ENCODE results near the gene STK11. TPM values are rescaled to one million over a fixed set of nuclear protein-coding genes. Genes with fewer than 3 reads are reported as not detected.

STK11 gene
- total and polyA plus RNA-seq, 2 donors, result 42.5 to 60.2 TPM

DNA sequence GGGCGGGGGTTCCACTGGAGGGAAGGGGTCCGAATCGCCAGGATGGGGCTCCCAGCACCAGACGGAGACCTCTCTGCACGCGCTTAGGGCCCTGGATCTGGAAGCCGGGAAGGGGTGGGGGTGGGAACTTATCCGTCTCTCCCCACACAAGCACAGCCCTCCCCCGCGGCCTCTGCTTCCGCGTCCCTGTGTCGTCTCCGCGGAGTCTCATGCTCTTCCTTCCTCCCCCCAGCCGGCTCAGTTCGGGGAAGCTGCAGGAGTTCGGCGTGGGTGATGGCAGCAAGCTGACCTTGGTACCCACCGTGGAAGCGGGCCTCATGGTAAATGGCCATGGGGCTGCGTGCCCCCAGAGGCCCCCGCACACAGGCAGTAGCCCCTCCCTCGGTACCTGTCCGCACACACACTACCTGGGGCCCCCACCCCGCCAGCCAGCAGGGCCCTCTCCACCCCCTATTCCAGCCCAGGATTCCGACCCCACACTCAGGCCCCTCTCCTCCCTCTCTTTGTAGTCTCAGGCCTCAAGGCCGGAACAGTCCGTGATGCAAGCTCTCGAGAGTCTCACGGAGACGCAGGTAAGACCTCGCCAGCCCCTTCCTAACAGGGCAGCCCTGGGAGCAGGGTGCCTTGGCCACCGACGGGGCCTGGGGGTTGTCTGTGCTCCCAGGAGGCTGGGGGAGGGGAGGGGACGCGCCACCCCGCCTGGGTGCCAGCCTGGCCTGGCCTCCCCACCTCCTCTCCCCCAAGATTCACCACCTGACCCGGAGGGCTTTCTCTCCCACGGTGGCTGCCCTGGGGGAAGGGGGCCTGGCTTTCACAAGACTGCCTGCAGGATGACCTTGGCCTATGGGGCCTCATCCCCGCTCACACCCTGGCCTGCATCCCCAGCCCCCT, 46.0 kb downstream of the STK11 start:
- H3K4me3 ChIP-seq (ENCODE audit: low read length in 2 of 2), result peak overlapping the region; percentile 89 to 99
- H3K4me1 ChIP-seq (ENCODE audit: control insufficient read depth in 2 of 2, insufficient read depth in 2 of 2, low read length in 2 of 2), result peaks cover 14 to 38% of the 10 kb centered on the region in 2 donors
- DNase-seq (ENCODE audit: low read depth in 6 of 9, low spot score in 9 of 9), result peak in 4 of 9 donors; percentile 75 to 89 (median 77)
- H3K27me3 ChIP-seq (ENCODE audit: control insufficient read depth in 2 of 2, insufficient read depth in 1 of 2, low read length in 1 of 2), result peaks cover 0 to 5% of the 10 kb centered on the region in 2 donors
- WGBS, result 2% methylated on average over 41 of the region's 41 CpGs
- H3K27ac ChIP-seq (ENCODE audit: low read depth in 1 of 2, low read length in 1 of 2), result peak overlapping the region; percentile 92 to 97
- H3K9me3 ChIP-seq (ENCODE audit: control insufficient read depth in 2 of 2, insufficient read depth in 1 of 2, low read length in 1 of 2), result peaks cover 0 to 7% of the 10 kb centered on the region in 2 donors
- peaks cover 34 to 42% of the 10 kb centered on the region in 2 donors for H3K36me3 ChIP-seq (ENCODE audit: control insufficient read depth in 2 of 2, insufficient read depth in 2 of 2, low read length in 1 of 2)

DNA sequence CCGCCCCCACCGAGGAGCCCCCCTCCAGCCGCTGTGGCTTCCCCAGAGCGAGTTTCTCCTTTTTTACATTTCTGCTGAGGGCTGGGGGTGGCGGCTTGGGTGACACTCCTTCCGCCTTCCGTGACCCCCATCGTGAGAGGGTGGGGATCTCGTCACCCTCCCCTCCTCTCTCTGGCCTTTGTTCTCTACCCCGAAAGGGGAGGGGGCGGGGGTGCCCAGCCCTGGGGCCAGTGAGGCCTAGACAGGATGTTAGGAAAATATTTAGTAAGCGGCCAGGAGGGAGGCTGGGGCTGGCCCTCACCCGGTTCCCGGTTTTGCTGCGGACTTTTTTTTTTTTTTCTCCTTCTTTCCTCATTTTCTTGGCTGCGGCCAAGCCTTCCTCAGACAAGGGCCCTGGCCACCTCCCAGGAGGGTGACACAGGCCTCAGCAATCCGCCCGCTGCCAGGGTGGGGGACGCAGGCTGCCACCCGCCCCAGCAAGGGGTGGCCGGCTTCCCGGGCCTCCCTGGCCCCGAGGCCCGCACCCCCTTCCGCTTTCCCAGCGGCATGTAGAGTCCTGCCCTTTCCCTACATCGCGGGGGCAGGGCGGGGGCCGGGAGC, 46.7 kb downstream of the STK11 start:
- peak in 3 of 9 donors; percentile 69 to 85 (median 73) for DNase-seq (ENCODE audit: low read depth in 6 of 9, low spot score in 9 of 9)
- peaks cover 14 to 38% of the 10 kb centered on the region in 2 donors for H3K4me1 ChIP-seq (ENCODE audit: control insufficient read depth in 2 of 2, insufficient read depth in 2 of 2, low read length in 2 of 2)
- 2% methylated on average over 30 of the region's 30 CpGs for WGBS

DNA sequence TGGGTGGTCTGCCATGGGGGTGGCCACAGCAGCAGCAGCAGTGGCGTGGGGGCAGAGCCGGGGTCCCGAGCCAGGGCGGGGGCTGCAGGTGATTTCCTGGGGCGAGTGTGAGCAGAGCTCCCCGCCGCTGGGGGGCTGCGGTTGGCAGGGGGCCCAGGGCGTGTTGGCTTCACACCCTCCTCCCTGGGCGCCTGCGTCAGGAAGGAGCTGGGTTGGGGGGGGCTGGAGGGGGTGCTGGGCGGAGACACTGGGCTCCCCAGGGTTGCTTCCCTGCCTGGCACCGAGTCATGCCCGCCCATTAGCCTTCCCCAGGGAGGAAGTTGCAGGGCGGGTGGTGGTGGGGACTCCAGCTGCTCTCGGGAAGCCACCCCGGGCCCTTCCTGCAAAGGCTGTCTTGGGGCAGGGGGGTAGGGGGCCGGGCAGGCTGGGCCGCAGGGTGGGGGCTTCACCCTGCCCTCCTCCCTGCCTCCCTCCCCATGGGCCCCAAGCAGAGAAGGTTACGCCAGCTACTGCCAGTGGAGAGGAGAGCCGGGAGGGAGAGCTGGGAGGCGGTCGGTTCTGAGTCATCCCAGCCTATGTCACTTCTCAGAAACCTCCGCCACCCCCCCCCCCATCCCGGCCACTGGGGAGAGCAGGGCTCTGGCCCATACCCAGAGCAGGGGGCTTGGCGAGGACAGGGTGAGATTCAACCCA, 47.4 kb downstream of the STK11 start:
- Histone ChIP-seq H3K9me3 (ENCODE audit: control insufficient read depth in 2 of 2, insufficient read depth in 1 of 2, low read length in 1 of 2) (peaks cover 0 to 9% of the 10 kb centered on the region in 2 donors), H3K27me3 (ENCODE audit: control insufficient read depth in 2 of 2, insufficient read depth in 1 of 2, low read length in 1 of 2) (peaks cover 0 to 5% of the 10 kb centered on the region in 2 donors), H3K36me3 (ENCODE audit: control insufficient read depth in 2 of 2, insufficient read depth in 2 of 2, low read length in 1 of 2) (peaks cover 47 to 56% of the 10 kb centered on the region in 2 donors), H3K27ac (ENCODE audit: low read depth in 1 of 2, low read length in 1 of 2) (peak overlapping the region; percentile 92 to 97), H3K4me3 (ENCODE audit: low read length in 2 of 2) (peak overlapping the region; percentile 89 to 99), H3K4me1 (ENCODE audit: control insufficient read depth in 2 of 2, insufficient read depth in 2 of 2, low read length in 2 of 2) (peaks cover 14 to 41% of the 10 kb centered on the region in 2 donors)
- peak in 5 of 9 donors; percentile 76 to 91 (median 77) for DNase-seq (ENCODE audit: low read depth in 6 of 9, low spot score in 9 of 9)
- 2% methylated on average over 26 of the region's 26 CpGs for WGBS

More for the DNA sequence above, 46.7 kb downstream of the STK11 start:
- Histone ChIP-seq H3K4me3 (ENCODE audit: low read length in 2 of 2) (peak overlapping the region; percentile 89 to 99), H3K9me3 (ENCODE audit: control insufficient read depth in 2 of 2, insufficient read depth in 1 of 2, low read length in 1 of 2) (peaks cover 0 to 9% of the 10 kb centered on the region in 2 donors), H3K27ac (ENCODE audit: low read depth in 1 of 2, low read length in 1 of 2) (peak overlapping the region; percentile 92 to 97), H3K27me3 (ENCODE audit: control insufficient read depth in 2 of 2, insufficient read depth in 1 of 2, low read length in 1 of 2) (peaks cover 0 to 5% of the 10 kb centered on the region in 2 donors), H3K36me3 (ENCODE audit: control insufficient read depth in 2 of 2, insufficient read depth in 2 of 2, low read length in 1 of 2) (peaks cover 41 to 50% of the 10 kb centered on the region in 2 donors)

DNA sequence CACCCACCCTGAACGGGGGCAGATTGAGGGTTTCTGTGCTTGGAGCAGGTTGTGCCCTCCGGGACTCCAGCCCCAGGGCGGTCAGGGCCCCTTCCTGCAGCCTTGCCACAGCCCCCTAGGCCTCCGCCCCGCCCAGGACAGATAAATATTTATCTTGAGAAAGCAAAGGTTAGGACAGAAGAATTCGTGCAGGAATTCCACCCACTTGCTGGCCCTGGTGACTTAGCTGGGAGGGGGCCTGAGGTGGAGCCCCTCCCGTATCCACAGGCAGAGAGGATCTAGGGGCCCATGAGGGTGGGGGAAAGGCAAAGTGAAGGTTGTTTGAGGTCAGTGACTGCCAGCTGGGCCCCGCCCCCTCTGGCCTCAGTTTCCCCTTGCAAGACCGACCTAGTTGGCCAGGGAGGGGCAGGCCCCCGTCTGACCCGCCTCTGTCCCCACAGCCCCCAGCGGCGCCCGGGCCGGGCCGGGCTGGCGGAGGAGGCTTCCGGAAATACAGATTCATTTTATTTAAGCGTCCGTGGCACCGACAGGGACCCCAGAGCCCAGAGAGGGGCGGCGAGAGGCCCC, 48.0 kb downstream of the STK11 start:
- peaks cover 14 to 41% of the 10 kb centered on the region in 2 donors for H3K4me1 ChIP-seq (ENCODE audit: control insufficient read depth in 2 of 2, insufficient read depth in 2 of 2, low read length in 2 of 2)
- WGBS, result 62% methylated on average over 23 of the region's 23 CpGs
- H3K27ac ChIP-seq (ENCODE audit: low read depth in 1 of 2, low read length in 1 of 2), result peak overlapping the region; percentile 92 to 97
- H3K27me3 ChIP-seq (ENCODE audit: control insufficient read depth in 2 of 2, insufficient read depth in 1 of 2, low read length in 1 of 2), result peaks cover 0 to under 1% of the 10 kb centered on the region in 2 donors
- peak overlapping the region; percentile 89 to 99 for H3K4me3 ChIP-seq (ENCODE audit: low read length in 2 of 2)
- H3K9me3 ChIP-seq (ENCODE audit: control insufficient read depth in 2 of 2, insufficient read depth in 1 of 2, low read length in 1 of 2), result peaks cover 0 to 9% of the 10 kb centered on the region in 2 donors
- peaks cover 49 to 60% of the 10 kb centered on the region in 2 donors for H3K36me3 ChIP-seq (ENCODE audit: control insufficient read depth in 2 of 2, insufficient read depth in 2 of 2, low read length in 1 of 2)
- no peak for DNase-seq (ENCODE audit: low read depth in 6 of 9, low spot score in 9 of 9)

DNA sequence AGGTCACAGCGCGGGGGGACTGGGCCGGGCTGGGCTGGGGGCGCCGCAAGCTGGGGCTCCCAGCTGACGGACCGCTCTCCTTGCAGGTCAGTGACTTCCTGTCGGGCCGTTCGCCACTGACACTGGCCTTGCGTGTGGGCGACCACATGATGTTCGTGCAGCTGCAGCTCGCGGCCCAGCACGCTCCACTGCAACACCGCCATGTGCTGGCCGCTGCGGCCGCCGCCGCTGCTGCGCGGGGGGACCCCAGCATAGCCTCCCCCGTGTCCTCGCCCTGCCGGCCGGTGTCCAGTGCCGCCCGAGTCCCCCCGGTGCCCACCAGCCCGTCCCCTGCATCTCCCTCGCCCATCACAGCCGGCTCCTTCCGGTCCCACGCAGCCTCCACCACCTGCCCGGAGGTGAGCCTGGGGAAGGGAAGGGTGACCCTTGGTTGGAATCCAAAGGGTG, 48.5 kb downstream of the STK11 start:
- Histone ChIP-seq H3K4me3 (ENCODE audit: low read length in 2 of 2) (no peak overlapping the region), H3K27me3 (ENCODE audit: control insufficient read depth in 2 of 2, insufficient read depth in 1 of 2, low read length in 1 of 2) (no peaks in the 10 kb centered on the region), H3K9me3 (ENCODE audit: control insufficient read depth in 2 of 2, insufficient read depth in 1 of 2, low read length in 1 of 2) (peaks cover 0 to 9% of the 10 kb centered on the region in 2 donors), H3K4me1 (ENCODE audit: control insufficient read depth in 2 of 2, insufficient read depth in 2 of 2, low read length in 2 of 2) (peaks cover 18 to 44% of the 10 kb centered on the region in 2 donors), H3K36me3 (ENCODE audit: control insufficient read depth in 2 of 2, insufficient read depth in 2 of 2, low read length in 1 of 2) (peaks cover 49 to 60% of the 10 kb centered on the region in 2 donors), H3K27ac (ENCODE audit: low read depth in 1 of 2, low read length in 1 of 2) (peak overlapping the region in 1 of 2 donors; percentile 97)
- DNase-seq (ENCODE audit: low read depth in 6 of 9, low spot score in 9 of 9), result no peak
- WGBS, result 95% methylated on average over 37 of the region's 37 CpGs

DNA sequence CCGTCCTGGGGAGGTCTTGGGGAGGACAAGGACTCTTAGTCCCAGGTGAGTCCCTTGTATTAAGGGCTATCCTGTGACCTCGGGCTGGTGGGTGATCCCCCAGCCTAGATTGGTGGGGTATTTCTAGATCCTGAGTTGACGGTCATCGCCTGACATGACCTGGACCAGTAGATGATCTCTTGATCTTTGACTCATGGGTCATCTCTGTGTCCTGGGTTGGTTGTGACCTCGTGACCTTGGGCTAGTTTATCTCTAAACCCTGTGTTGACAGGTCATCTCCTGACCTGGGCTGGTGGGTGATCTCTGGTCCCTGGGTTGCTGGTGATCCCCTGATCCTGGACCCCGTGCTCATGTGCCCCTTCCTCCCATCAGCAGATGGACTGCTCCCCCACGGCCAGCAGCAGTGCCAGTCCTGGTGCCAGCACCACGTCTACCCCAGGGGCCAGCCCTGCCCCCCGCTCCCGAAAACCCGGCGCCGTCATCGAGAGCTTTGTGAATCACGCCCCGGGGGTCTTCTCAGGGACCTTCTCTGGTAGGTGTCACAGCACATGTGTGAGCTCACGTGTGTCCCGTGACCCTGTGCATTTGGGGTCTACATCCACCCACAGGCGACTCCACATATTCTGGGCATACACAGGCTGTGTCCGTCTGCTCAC, 49.1 kb downstream of the STK11 start:
- Histone ChIP-seq H3K9me3 (ENCODE audit: control insufficient read depth in 2 of 2, insufficient read depth in 1 of 2, low read length in 1 of 2) (peaks cover 0 to 9% of the 10 kb centered on the region in 2 donors), H3K27ac (ENCODE audit: low read depth in 1 of 2, low read length in 1 of 2) (peak overlapping the region in 1 of 2 donors; percentile 46), H3K4me3 (ENCODE audit: low read length in 2 of 2) (no peak overlapping the region), H3K36me3 (ENCODE audit: control insufficient read depth in 2 of 2, insufficient read depth in 2 of 2, low read length in 1 of 2) (peaks cover 49 to 60% of the 10 kb centered on the region in 2 donors), H3K4me1 (ENCODE audit: control insufficient read depth in 2 of 2, insufficient read depth in 2 of 2, low read length in 2 of 2) (peaks cover 23 to 49% of the 10 kb centered on the region in 2 donors), H3K27me3 (ENCODE audit: control insufficient read depth in 2 of 2, insufficient read depth in 1 of 2, low read length in 1 of 2) (no peaks in the 10 kb centered on the region)
- 98% methylated on average over 20 of the region's 20 CpGs for WGBS
- no peak for DNase-seq (ENCODE audit: low read depth in 6 of 9, low spot score in 9 of 9)

DNA sequence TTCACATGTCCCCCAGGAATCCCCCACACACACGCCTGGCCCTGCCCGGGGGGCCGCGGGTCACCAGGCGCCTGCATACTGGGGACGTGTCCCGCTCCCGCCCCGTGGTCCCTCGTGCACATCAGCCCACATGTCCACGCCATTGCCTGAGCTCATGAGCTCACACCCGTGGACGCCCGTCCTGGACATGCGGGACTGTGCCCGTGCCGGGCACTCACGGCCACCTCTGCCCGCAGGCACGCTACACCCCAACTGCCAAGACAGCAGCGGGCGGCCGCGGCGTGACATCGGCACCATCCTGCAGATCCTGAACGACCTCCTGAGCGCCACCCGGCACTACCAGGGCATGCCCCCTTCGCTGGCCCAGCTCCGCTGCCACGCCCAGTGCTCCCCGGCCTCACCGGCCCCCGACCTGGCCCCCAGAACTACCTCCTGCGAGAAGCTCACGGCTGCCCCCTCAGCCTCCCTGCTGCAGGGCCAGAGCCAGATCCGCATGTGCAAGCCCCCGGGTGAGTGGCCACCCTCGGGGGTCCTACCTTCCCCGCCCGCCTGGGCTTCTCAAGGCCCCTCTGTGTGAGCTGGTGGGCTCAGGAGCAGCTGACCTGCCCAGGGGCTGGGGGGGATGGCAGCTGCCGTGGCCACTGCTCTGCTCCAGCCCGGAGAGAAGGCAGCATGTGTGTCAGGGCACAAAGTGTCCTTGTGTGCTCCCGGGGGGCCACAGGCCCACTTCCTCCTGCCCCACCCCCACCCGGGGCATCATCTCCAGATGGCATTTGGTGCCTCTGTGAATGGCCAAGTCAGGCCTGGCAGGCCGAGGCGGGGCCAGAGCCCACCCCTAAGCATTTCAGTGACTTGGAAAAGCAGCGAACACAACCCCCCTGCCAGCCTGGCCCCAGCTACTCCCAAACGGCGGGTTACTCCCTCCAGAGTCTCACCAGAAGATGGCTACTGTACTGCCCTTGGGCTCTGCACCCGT, 49.9 kb downstream of the STK11 start:
- DNase-seq (ENCODE audit: low read depth in 6 of 9, low spot score in 9 of 9), result no peak
- Histone ChIP-seq H3K27ac (ENCODE audit: low read depth in 1 of 2, low read length in 1 of 2) (peak overlapping the region in 1 of 2 donors; percentile 15), H3K4me3 (ENCODE audit: low read length in 2 of 2) (no peak overlapping the region), H3K9me3 (ENCODE audit: control insufficient read depth in 2 of 2, insufficient read depth in 1 of 2, low read length in 1 of 2) (peaks cover 0 to 9% of the 10 kb centered on the region in 2 donors), H3K27me3 (ENCODE audit: control insufficient read depth in 2 of 2, insufficient read depth in 1 of 2, low read length in 1 of 2) (no peaks in the 10 kb centered on the region), H3K4me1 (ENCODE audit: control insufficient read depth in 2 of 2, insufficient read depth in 2 of 2, low read length in 2 of 2) (peaks cover 31 to 57% of the 10 kb centered on the region in 2 donors), H3K36me3 (ENCODE audit: control insufficient read depth in 2 of 2, insufficient read depth in 2 of 2, low read length in 1 of 2) (peaks cover 49 to 60% of the 10 kb centered on the region in 2 donors)
- WGBS, result 95% methylated on average over 52 of the region's 52 CpGs

All from thymus (tissue), 11 donors.